AG09309 (cell line): Measurements from ENCODE around the gene GID4.
A peak's percentile ranks its signal among the peaks of the same experiment; 100 is the strongest.

Source experiments
- DNase-seq: peaks from one replicate; pipeline ENCODE4 v3.0.0-alpha.2; 2010; ENCODE audit warnings: low read depth
- H3K4me3 ChIP-seq: 2 replicates; pipeline ENCODE4 v1.5.1; 2011; ENCODE audit warnings: mild to moderate bottlenecking, low read depth, low read length, moderate library complexity; ENCODE audit not compliant: control insufficient read depth
- TF ChIP-seq, protein P1 (sequence below): IDR thresholded peaks from 2 replicates; pipeline ENCODE4 v1.5.1; 2011; ENCODE audit warnings: mild to moderate bottlenecking, low read depth, low read length, inconsistent platforms; ENCODE audit not compliant: insufficient read depth, control insufficient read depth; ENCODE audit errors: missing control alignments

GID4 gene

DNA sequence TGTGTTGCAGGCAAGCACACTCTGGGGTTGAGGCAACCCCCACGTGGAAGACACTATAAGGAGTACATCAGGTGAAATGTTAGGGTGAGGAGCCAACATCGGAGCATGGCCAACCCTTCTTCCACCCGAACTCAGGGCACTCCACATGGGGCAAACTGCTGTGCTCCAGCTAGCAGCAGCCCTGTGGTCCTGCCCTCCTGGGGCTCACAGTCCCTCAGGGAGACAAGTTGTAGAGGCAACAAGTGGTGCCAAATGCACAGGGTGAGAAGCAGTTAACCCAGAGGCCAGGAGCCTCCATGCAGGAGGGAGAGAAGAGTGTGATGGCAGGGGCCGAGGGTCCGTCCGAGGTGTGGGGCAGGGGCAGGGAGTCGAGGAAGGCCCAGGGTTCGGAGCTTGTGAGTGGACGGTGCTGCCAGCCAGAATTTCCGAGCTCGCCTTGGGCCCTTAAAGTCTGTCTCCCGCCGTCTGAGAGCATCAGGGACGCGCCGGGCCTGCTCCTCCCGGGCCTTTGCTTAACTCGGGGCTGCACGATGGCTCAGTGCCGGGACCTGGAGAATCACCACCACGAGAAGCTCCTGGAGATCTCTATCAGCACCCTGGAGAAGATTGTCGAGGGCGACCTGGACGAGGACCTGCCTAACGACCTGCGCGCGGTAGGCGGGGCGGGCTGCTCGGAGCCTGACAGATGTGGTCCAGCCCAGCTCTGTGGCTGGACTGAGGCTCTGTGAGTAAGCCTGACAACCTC lies 32.5 kb upstream of the GID4 start:
- TF ChIP-seq, protein P1, sequence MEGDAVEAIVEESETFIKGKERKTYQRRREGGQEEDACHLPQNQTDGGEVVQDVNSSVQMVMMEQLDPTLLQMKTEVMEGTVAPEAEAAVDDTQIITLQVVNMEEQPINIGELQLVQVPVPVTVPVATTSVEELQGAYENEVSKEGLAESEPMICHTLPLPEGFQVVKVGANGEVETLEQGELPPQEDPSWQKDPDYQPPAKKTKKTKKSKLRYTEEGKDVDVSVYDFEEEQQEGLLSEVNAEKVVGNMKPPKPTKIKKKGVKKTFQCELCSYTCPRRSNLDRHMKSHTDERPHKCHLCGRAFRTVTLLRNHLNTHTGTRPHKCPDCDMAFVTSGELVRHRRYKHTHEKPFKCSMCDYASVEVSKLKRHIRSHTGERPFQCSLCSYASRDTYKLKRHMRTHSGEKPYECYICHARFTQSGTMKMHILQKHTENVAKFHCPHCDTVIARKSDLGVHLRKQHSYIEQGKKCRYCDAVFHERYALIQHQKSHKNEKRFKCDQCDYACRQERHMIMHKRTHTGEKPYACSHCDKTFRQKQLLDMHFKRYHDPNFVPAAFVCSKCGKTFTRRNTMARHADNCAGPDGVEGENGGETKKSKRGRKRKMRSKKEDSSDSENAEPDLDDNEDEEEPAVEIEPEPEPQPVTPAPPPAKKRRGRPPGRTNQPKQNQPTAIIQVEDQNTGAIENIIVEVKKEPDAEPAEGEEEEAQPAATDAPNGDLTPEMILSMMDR: no peak
- H3K4me3 ChIP-seq: no peak overlapping the region
- no peak for DNase-seq

DNA sequence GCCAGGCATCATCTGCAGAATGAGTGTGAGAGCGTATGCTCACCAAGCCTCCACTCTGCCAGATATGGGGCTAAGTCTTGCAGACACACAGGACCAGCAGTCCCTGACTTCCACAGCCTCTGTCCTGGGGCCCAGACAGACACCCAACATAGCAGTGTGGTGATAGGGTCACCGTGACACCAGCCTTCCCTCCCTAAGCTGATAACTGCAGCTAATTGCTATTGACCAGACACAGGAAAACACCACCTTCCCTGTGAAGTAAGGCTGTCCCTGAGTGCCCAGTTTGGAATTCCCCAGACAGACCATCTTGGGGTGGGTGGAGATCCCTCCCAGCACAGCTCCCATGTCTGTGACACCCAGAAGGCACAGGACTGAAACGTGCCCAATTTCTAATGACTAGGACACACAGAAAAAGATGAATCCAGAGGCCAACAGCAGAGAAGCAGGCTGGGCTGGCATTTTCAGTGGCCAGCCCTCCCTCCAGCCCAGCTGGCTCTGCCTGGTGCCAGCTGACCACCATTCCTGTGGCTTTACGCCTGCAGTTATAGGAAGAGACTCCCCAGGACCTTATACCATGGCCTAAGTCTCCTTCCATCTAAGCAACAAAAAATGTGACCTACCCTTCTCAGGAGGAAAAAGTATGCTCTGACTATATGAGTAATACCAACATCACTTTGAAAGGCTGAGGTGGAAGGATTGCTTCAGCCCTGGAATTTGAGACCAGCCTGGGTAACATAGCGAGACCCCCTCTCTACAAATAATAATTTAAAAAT lies 30.5 kb upstream of the GID4 start:
- TF ChIP-seq, protein P1: no peak
- H3K4me3 ChIP-seq: no peak overlapping the region
- peak; percentile 50 for DNase-seq

DNA sequence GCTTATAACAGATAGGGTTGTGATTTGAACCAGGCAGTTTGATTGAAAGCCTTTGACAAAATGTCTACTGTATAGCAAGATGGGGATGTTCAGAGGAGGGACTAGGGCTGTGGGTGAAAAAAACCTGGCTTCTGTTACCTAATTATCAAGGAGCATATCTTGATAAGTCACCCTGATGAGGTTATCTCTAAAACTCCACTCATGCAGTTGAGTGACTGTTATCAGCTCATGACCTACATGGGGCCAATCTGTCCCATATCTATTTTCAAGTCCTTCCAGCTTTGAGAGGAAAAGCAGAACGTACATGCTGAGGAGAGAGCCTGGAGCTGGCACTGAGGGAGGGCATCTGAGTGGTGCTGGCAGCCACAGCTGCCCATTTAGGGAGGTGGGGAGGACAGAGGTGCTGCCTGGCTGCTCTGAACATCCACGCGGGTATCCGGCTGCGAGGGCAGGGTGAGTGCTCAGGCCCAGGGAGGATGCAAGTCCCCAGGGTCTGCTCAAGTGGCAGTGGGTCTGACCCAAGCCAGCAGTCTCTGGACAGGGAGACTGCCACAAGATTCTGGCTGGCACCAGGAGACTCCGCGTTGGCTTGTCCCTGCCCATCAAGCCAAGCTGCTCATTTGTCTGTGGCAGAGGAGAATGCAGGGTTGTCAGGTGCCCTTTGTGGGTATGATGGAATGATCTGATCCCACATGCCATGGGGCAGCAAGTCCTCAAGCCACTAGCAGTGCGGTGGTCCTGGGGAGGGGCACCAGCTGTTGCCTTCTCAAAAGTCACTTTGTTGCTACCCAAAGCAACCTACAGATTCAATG lies 29.4 kb upstream of the GID4 start:
- no peak for DNase-seq
- TF ChIP-seq, protein P1: no peak
- no peak overlapping the region for H3K4me3 ChIP-seq

DNA sequence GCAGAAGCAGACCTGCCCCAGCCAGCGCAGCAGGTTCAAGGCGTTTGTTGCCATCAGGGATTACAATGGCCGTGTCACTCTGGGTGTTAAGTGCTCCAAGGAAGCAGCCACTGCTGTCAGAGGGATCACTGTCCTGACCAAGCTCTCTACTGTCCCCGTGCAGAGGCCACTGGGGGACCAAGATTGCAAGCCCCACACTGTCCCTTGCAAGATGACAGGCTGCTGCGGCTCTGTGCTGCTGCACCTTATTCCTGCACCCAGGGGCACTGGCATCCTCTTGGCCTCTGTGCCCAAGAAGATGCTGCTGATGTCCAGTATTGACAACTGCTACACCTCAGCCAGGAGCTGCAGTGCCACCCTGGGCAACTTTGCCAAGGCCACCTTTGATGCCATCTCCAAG lies 27.9 kb upstream of the GID4 start:
- TF ChIP-seq, protein P1: no peak
- no peak overlapping the region for H3K4me3 ChIP-seq
- DNase-seq: no peak

DNA sequence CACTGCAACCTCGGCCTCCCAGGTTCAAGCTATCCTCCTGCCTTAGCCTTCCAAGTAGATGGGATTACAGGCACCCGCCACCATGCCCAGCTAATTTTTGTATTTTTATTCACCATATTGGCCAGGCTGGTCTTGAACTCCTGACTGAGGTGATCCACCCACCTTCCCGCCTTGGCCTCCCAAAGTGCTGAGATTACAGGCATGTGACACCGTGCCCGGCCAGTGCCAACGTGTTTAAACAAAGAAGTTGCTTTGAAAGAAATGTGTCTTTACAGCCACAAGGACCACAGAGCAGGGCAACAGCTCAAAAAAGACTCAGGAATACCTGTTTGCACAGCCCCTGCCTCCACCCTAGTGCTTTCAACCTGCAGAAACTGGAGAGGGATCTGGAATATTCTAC lies 25.2 kb upstream of the GID4 start:
- no peak for DNase-seq
- no peak overlapping the region for H3K4me3 ChIP-seq
- TF ChIP-seq, protein P1: no peak

DNA sequence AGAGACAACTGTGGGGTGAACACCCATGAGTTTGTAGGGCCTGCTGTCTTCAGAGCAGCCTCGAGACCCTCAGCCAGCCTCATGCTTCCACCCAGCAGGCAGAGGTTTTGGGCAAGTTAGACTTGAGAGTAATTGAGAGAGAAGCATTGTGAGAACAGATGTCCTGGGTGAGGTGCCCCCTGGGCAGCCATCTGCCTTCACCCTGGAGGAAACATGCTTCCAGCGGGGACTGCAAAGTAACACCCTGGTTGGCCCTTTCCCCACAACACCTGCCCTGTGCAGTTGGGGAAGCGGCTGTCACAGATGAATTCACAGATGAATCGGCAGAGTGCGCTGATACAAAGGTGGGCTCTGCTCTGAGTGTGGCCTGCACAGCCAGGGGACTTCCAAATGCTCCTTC lies 23.6 kb upstream of the GID4 start:
- H3K4me3 ChIP-seq: no peak overlapping the region
- no peak for DNase-seq
- TF ChIP-seq, protein P1: no peak
